Lower leg skin (tissue), 4 donors: ENCODE measurements around the gene BHLHE40. TPM values are rescaled to one million over a fixed set of nuclear protein-coding genes. Genes with fewer than 3 reads are reported as not detected.
"Not testable (repeated sequence)": the region's sequence is repeated elsewhere in the genome, so short reads cannot be mapped to it uniquely, and the experiment has no call there.

Source experiments
- DNase-seq, 2 donors: peaks; one replicate each; pipeline ENCODE4 v3.0.0-alpha.2; 2019; ENCODE audit warnings: low spot score in 2 of 2
- H3K4me3 ChIP-seq: fragments of 200-600 bp; sonication (generic); 2 replicates; pipeline ENCODE4 v1.5.1; 2017; ENCODE audit warnings: mild to moderate bottlenecking, low read depth; ENCODE audit not compliant: poor library complexity, severe bottlenecking
- CTCF ChIP-seq, 3 donors: fragments of 450-650 bp; IDR thresholded peaks; one replicate each; pipeline ENCODE4 v1.5.1; 2016; ENCODE audit warnings: antibody characterized with exemption in 3 of 3, mild to moderate bottlenecking in 3 of 3, moderate library complexity in 2 of 3
- POLR2A ChIP-seq, 2 donors: fragments of 450-650 bp; IDR thresholded peaks; one replicate each; pipeline ENCODE4 v1.6.1; 2016 to 2017; ENCODE audit warnings: antibody characterized with exemption in 2 of 2, mild to moderate bottlenecking in 1 of 2, moderate library complexity in 1 of 2
- WGBS, 2 donors: methylation state at CpG; one replicate each; pipeline ENCODE4 v1.1.5; 2018; 5-methylcytosine and 5-hydroxymethylcytosine counted together
- intact Hi-C: fragments of 100-400 bp; cut with DNase I; formaldehyde crosslinking; loops from one replicate; pipeline ENCODE4 v1.15.0; 2023; ENCODE audit warnings: low total_unique reads
- total RNA-seq, 4 donors: library from RNA; depleted of rRNA; stranded (reverse); fragments of >200 nt; gene quantifications; one replicate each; pipeline ENCODE4 v1.1.0, GENCODE V29; 2016

The BHLHE40 gene
- total RNA-seq, 4 donors from 2014 or later = 69.9 to 178 (median 143) TPM

GRCh38 chr3:4954256-4955000 is 24.8 kb upstream of the BHLHE40 start:
- 93 to 94% methylated on average over 6 of the region's 6 CpGs for WGBS, 2 donors
- intact Hi-C loops = no loop called here
- DNase-seq = no peak
- H3K4me3 ChIP-seq = no peak overlapping the region
- TF ChIP-seq CTCF (IDR thresholded peaks at IDR 0.05) = no peak
- no peak for TF ChIP-seq POLR2A (IDR thresholded peaks at IDR 0.05)

GRCh38 chr3:4956099-4956498 is 23.1 kb upstream of the BHLHE40 start:
- 69 to 73% methylated on average over 2 of the region's 2 CpGs for WGBS, 2 donors
- intact Hi-C loops = no loop called here
- TF ChIP-seq CTCF (IDR thresholded peaks at IDR 0.05) (no peak), POLR2A (IDR thresholded peaks at IDR 0.05) (no peak)
- no peak overlapping the region for H3K4me3 ChIP-seq
- DNase-seq = no peak

GRCh38 chr3:4956738-4957137 is 22.5 kb upstream of the BHLHE40 start:
- no peak overlapping the region for H3K4me3 ChIP-seq
- intact Hi-C loops = no loop called here
- DNase-seq = no peak
- TF ChIP-seq POLR2A (IDR thresholded peaks at IDR 0.05) = no peak
- no peak for TF ChIP-seq CTCF (IDR thresholded peaks at IDR 0.05)
- 64 to 71% methylated on average over 2 of the region's 2 CpGs for WGBS, 2 donors

GRCh38 chr3:4957978-4958377 is 21.3 kb upstream of the BHLHE40 start:
- intact Hi-C loops = no loop called here
- WGBS, 2 donors = 85 to 88% methylated on average over 3 of the region's 3 CpGs
- DNase-seq = no peak
- H3K4me3 ChIP-seq = no peak overlapping the region
- TF ChIP-seq POLR2A (IDR thresholded peaks at IDR 0.05) = no peak
- no peak for TF ChIP-seq CTCF (IDR thresholded peaks at IDR 0.05)

- WGBS, 2 donors = 71 to 74% methylated on average over 4 of the region's 4 CpGs
- intact Hi-C loops = no loop called here
- no peak overlapping the region for H3K4me3 ChIP-seq
- TF ChIP-seq POLR2A (IDR thresholded peaks at IDR 0.05) = no peak
- TF ChIP-seq CTCF (IDR thresholded peaks at IDR 0.05) = no peak
- DNase-seq = no peak
Observed at GRCh38 chr3:4959180-4959579, 20.1 kb upstream of the BHLHE40 start.

GRCh38 chr3:4961865-4962264 is 17.4 kb upstream of the BHLHE40 start:
- intact Hi-C loops, DNase-seq, H3K4me3 ChIP-seq: not testable (repeated sequence)
- WGBS, 2 donors = 95 to 97% methylated on average over 2 of the region's 2 CpGs
